ENCODE results near the gene SPRR2B. TPM values are rescaled to one million over a fixed set of nuclear protein-coding genes. Genes with fewer than 3 reads are reported as not detected.
"Not testable (repeated sequence)": the region's sequence is repeated elsewhere in the genome, so short reads cannot be mapped to it uniquely, and the experiment has no call there.

SPRR2B gene
- polyA plus RNA-seq, 2 donors, result 10.9 to 75.1 TPM

- H3K36me3 ChIP-seq (ENCODE audit: control insufficient read depth in 2 of 2, insufficient read depth in 2 of 2, low read length in 1 of 2); H3K9me3 ChIP-seq (ENCODE audit: control insufficient read depth in 2 of 2, insufficient read depth in 1 of 2, low read depth in 1 of 2, low read length in 1 of 2): not testable (repeated sequence)
- WGBS, 2 donors, result 51 to 60% methylated on average over 9 of the region's 9 CpGs
These were observed 49.1 kb downstream of the SPRR2B start for GRCh38 chr1:153022340-153022739.

GRCh38 chr1:153021829-153022228 lies 49.6 kb downstream of the SPRR2B start:
- not testable (repeated sequence) for H3K9me3 ChIP-seq (ENCODE audit: control insufficient read depth in 2 of 2, insufficient read depth in 1 of 2, low read depth in 1 of 2, low read length in 1 of 2); H3K36me3 ChIP-seq (ENCODE audit: control insufficient read depth in 2 of 2, insufficient read depth in 2 of 2, low read length in 1 of 2); H3K4me3 ChIP-seq (ENCODE audit: low read depth in 1 of 2, low read length in 2 of 2); H3K27ac ChIP-seq (ENCODE audit: low read depth in 2 of 2, low read length in 1 of 2); H3K4me1 ChIP-seq (ENCODE audit: control insufficient read depth in 2 of 2, insufficient read depth in 2 of 2, low read length in 1 of 2); H3K27me3 ChIP-seq (ENCODE audit: control insufficient read depth in 1 of 2, insufficient read depth in 2 of 2, low read length in 2 of 2)
- WGBS, 2 donors, result 31 to 43% methylated on average over 2 of the region's 2 CpGs

More at GRCh38 chr1:153022340-153022739, 49.1 kb downstream of the SPRR2B start:
- not testable (repeated sequence) for H3K4me1 ChIP-seq (ENCODE audit: control insufficient read depth in 2 of 2, insufficient read depth in 2 of 2, low read length in 1 of 2); H3K27me3 ChIP-seq (ENCODE audit: control insufficient read depth in 1 of 2, insufficient read depth in 2 of 2, low read length in 2 of 2); H3K4me3 ChIP-seq (ENCODE audit: low read depth in 1 of 2, low read length in 2 of 2); H3K27ac ChIP-seq (ENCODE audit: low read depth in 2 of 2, low read length in 1 of 2)

Other genes starting within 250 kb of the SPRR2B start
- gene LCE1A, start 244.1 kb downstream of the SPRR2B start, polyA plus RNA-seq, result not detected
- not detected for gene LCE6A, start 228.8 kb downstream of the SPRR2B start, polyA plus RNA-seq
- gene LCE7A, start 211.6 kb downstream of the SPRR2B start, polyA plus RNA-seq, result not detected
- gene SMCP, start 193.3 kb downstream of the SPRR2B start, polyA plus RNA-seq, result not detected
- gene IVL, start 163.1 kb downstream of the SPRR2B start, polyA plus RNA-seq, result 100 to 1,000 TPM; 161 to 344 TPM
- 1 to 10 TPM; 1.1 to 4.2 TPM for gene SPRR5, start 124.4 kb downstream of the SPRR2B start, polyA plus RNA-seq
- gene SPRR4, start 101.0 kb downstream of the SPRR2B start, polyA plus RNA-seq, result under 1 TPM in 1 of 2 donors, not detected in 1; 0.48 TPM
- gene SPRR1A, start 87.5 kb downstream of the SPRR2B start, polyA plus RNA-seq, result 1,000 to 10,000 TPM; 3,249 to 3,812 TPM
- over 10,000 TPM; 18,496 to 19,645 TPM for gene SPRR3, start 69.9 kb downstream of the SPRR2B start, polyA plus RNA-seq
- gene SPRR1B, start 40.4 kb downstream of the SPRR2B start, polyA plus RNA-seq, result 1,000 to 10,000 TPM; 2,433 to 2,781 TPM
- 1,000 to 10,000 TPM; 1,582 to 3,252 TPM for gene SPRR2D, start 30.5 kb downstream of the SPRR2B start, polyA plus RNA-seq
- gene SPRR2A, start 14.1 kb downstream of the SPRR2B start, polyA plus RNA-seq, result 1,000 to 10,000 TPM; 3,933 to 4,263 TPM
- gene SPRR2E, start 22.9 kb upstream of the SPRR2B start, polyA plus RNA-seq, result 1,000 to 10,000 TPM; 1,279 to 1,684 TPM
- 100 to 1,000 TPM; 104 to 135 TPM for gene SPRR2F, start 41.9 kb upstream of the SPRR2B start, polyA plus RNA-seq
- gene SPRR2G, start 79.3 kb upstream of the SPRR2B start, polyA plus RNA-seq, result 1 to 10 TPM in 1 of 2 donors, under 1 TPM in 1; 0.49 to 2.0 TPM
- not detected for gene LELP1, start 131.8 kb upstream of the SPRR2B start, polyA plus RNA-seq
- not detected for gene PRR9, start 146.0 kb upstream of the SPRR2B start, polyA plus RNA-seq
- under 1 TPM in 1 of 2 donors, not detected in 1; 0.28 TPM for gene LORICRIN, start 188.1 kb upstream of the SPRR2B start, polyA plus RNA-seq
- 10 to 100 TPM in 1 of 2 donors, 1 to 10 TPM in 1; 9.9 to 21.5 TPM for gene PGLYRP3, start 241.3 kb upstream of the SPRR2B start, polyA plus RNA-seq

Measured in esophagus (tissue), 2 donors.